HG03442 (cell line): Measurements from ENCODE around the gene WDFY3.

ENCODE experiments used
- ATAC-seq: cut with Tn5 transposase; IDR thresholded peaks from one replicate; pipeline ENCODE4 v1.9.1; 2021; ENCODE audit warnings: mild to moderate bottlenecking, moderate library complexity; ENCODE audit not compliant: unreplicated experiment

WDFY3 gene

DNA sequence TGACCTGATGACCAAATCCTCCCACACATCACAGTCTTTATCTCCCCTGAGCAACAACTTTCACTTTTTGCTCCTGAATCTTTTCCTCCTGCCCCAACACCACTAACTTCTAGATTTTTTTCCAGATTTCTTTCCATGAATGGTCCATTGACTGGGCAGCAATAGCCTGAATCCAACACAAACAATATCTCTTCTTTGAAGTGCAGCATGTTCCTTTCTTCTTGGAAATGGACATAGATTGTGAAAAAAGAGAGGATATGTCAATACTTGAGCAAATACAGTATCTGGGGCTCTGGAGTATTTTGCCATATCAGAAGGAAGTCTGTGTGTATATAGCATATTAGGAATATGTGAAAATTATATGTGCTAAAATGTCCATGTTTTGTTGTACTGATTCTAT lies 328.4 kb downstream of the WDFY3 start:
- no peak for ATAC-seq

DNA sequence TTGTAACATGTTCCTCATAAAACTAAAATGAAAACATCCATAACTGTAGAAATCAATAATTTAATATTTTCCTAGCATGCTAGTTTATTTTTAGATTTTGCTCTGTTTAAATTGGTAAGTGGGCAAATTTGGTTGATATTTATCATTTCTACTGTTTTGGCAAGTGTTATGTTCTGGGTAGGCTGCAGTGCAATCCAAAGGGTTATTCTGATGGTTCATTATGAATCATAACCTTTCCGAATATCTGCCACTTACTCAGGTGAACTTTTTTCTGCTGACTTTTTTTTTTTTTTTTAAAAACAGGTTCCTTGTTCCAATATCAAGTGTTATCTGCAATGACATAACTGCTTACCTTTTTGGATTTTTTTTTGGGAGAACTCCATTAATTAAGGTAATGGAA lies 331.5 kb downstream of the WDFY3 start:
- no peak for ATAC-seq

DNA sequence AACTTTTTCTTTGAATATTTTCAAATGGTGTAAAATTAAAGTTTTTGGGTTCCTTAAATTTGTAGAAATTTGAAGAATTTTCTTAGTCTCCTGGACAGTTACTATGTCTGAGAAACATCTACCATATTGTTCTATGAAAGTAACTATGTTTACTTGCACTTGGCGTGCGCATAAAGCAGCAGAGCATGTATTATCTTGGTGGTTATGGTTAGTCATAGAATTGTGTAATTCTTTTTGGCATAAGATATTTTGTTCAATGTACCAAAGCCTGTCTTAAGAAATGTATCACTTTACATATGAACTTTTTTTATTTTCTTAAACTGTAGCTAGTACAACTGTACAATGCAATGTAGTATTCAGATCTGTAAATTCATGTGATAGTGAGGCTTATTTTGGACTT lies 334.4 kb downstream of the WDFY3 start:
- ATAC-seq, result no peak

DNA sequence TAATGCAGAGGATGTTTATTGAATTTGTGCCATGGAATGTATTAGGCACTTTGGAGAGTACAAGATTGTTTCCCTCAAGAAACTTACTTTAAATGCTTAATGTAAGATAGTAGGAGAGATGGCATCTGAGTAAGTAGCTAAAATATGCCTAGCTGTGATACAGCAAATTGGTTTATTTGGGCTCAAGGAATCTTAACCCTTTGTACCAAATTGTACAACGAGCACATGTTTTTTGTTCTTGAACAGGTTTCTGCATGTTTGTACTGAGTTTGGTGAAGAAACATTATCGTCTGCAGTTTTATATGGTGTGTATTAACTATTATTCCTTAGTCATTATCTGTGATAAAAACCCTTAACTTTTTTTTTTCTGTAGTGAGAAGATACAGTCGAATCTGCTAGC lies 334.9 kb downstream of the WDFY3 start:
- ATAC-seq, result no peak

DNA sequence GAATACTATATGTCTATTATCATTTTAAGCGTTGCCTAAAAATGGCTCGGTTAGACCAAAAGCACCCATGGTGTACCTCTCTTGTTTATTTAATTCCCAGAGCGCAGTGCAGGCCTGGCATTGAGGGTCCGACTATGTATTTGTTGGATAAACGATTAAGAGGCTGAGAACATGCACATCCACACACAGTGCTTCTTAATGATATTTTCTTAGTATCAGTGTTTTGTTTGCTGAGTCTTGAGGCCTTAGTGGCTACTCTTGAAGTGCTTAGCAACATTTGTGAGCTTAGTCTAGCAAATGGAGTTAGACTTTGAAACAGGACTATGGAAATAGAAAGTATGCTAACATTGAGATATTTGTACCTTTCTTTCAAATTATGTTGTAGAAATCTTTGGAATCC lies 339.8 kb downstream of the WDFY3 start:
- no peak for ATAC-seq

DNA sequence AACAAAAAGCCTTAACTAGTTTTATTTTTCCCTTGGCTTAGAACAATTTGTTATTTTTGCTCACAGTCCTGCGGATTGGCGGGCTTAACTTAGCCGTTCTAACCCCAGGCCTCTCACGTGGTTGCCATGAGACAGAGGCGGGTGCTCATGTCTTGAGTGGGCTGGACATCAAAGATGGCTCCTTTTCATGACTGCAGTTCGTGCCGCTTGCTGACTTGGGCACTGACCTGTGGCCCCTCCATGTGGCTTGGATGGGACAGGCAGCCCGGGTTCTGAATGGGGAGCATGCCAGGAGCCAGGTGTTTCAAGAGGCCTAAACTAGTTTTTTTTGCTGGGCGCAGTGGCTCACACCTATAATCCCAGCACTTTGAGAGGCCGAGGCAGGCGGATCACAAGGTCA lies 342.8 kb downstream of the WDFY3 start:
- no peak for ATAC-seq

DNA sequence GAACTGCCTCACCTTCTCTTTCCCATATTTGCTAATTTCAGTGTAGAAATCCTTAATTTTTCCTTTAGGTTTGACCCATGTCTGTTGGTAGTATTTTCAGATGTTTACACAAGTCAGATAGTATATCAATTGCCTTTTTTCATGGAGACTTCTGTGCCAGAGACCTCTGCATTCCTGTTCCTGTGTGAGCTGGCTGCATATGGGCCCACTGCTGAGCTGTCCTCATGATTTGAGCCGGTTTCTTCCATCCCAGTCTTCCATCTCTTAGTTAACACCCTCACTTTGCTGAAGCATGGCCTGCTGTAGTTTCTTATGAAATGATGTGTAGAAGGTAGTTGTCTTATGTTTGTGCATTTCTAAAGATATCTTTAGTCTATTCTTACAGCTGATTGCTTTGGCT lies 343.5 kb downstream of the WDFY3 start:
- no peak for ATAC-seq
